Panc1 (cell line): ENCODE results near the gene POTEF. TPM values are rescaled to one million over a fixed set of nuclear protein-coding genes. Genes with fewer than 3 reads are reported as not detected.
"Not testable (repeated sequence)": the region's sequence is repeated elsewhere in the genome, so short reads cannot be mapped to it uniquely, and the experiment has no call there.

ENCODE experiments used
- ATAC-seq: fragments of 200-7000 bp; cut with Tn5 transposase; 2 replicates; pipeline ENCODE4 v1.9.1; 2020; ENCODE audit warnings: mild to moderate bottlenecking, moderate library complexity
- BruUV-seq: library from RNA; stranded (reverse); fragments of 400-500 nt; replicated peaks from 2 replicates; lab custom pipeline; 2021; lab: Mats Ljungman, UMichigan
- CTCF ChIA-PET: fragments of 300-600 bp; sonication (Branson Sonifier 250); formaldehyde crosslinking; loops from one replicate; lab custom pipeline; 2022; ENCODE audit warnings: antibody characterized with exemption; lab: Charles Lee
- POLR2A ChIA-PET: fragments of 300-600 bp; sonication (Branson Sonifier 250); formaldehyde crosslinking; loops from one replicate; lab custom pipeline; 2022; ENCODE audit warnings: antibody characterized with exemption; lab: Charles Lee
- DNase-seq: peaks from one replicate; pipeline ENCODE4 v3.0.0-alpha.2; 2010; ENCODE audit warnings: low read depth, low spot score
- H3K27ac ChIP-seq: 2 replicates; pipeline ENCODE4 v1.5.1; 2011; ENCODE audit warnings: mild to moderate bottlenecking, low read length, inconsistent platforms
- H3K27me3 ChIP-seq: fragments of 200-500 bp; sonication (Bioruptor generic); 2 replicates; pipeline ENCODE4 v1.6.0; 2014; ENCODE audit warnings: low read length, inconsistent platforms; ENCODE audit not compliant: control insufficient read depth, insufficient read depth
- H3K36me3 ChIP-seq: fragments of 200-500 bp; sonication (Bioruptor generic); 2 replicates; pipeline ENCODE4 v1.5.1; 2014; ENCODE audit warnings: inconsistent platforms, mild to moderate bottlenecking, low read length, moderate library complexity; ENCODE audit not compliant: control insufficient read depth, insufficient read depth
- H3K4me1 ChIP-seq: 2 replicates; pipeline ENCODE4 v1.5.1; 2011; ENCODE audit warnings: inconsistent platforms, mild to moderate bottlenecking, low read length, moderate library complexity; ENCODE audit not compliant: control insufficient read depth, insufficient read depth
- H3K4me3 ChIP-seq, 2 experiments: 2 replicates each; pipeline ENCODE4 v1.5.1; 2011 to 2012; ENCODE audit warnings: low read depth in 2 of 2, low read length in 2 of 2, mild to moderate bottlenecking in 2 of 2, inconsistent platforms in 1 of 2, moderate library complexity in 1 of 2
- H3K9me3 ChIP-seq: fragments of 200-500 bp; sonication (Bioruptor generic); 2 replicates; pipeline ENCODE4 v1.5.1; 2014; ENCODE audit warnings: low read depth, mild to moderate bottlenecking, inconsistent platforms, low read length, moderate library complexity; ENCODE audit not compliant: control insufficient read depth, insufficient read depth
- CTCF ChIP-seq: fragments of 450-650 bp; IDR thresholded peaks from 2 replicates; pipeline ENCODE4 v1.5.1; 2017; ENCODE audit warnings: mild to moderate bottlenecking
- POLR2AphosphoS5 ChIP-seq: IDR thresholded peaks from 2 replicates; pipeline ENCODE4 v1.6.1; 2012; ENCODE audit warnings: mild to moderate bottlenecking, low read depth, low read length, moderate library complexity
- REST ChIP-seq, 2 experiments: IDR thresholded peaks; 2 replicates each; pipeline ENCODE4 v1.6.1; 2011 to 2012; ENCODE audit warnings: low read depth in 2 of 2, control low read depth in 1 of 2, low read length in 1 of 2, mild to moderate bottlenecking in 1 of 2, moderate library complexity in 1 of 2; ENCODE audit not compliant: insufficient read depth in 1 of 2
- SIN3A ChIP-seq: IDR thresholded peaks from 2 replicates; pipeline ENCODE4 v1.6.1; 2012; ENCODE audit warnings: low read depth, mild to moderate bottlenecking, low read length, moderate library complexity, borderline replicate concordance; ENCODE audit not compliant: insufficient read depth
- TCF7L2 ChIP-seq: IDR thresholded peaks from 2 replicates; pipeline ENCODE4 v1.6.1; 2011; ENCODE audit warnings: mild to moderate bottlenecking, low read depth, low read length, inconsistent platforms
- in situ Hi-C: cut with HindIII; loops from 2 replicates; pipeline ENCODE4 v1.10.0; 2016; ENCODE audit warnings: low sequenced_read_pairs, low pct_unique_long_range_greater_than_20kb
- intact Hi-C: fragments of 100-400 bp; cut with micrococcal nuclease; formaldehyde crosslinking; loops from one replicate; pipeline ENCODE4 v1.10.0; 2022; ENCODE audit not compliant: unreplicated experiment
- total RNA-seq: library from RNA; stranded (reverse); gene quantifications from one replicate; pipeline ENCODE4 v1.2.1, GENCODE V29; 2021; ENCODE audit not compliant: unreplicated experiment

Gene POTEF
- total RNA-seq, 1 experiment from 2014 or later: 7.2 TPM

- intact Hi-C loops, POLR2A ChIA-PET, H3K4me1 ChIP-seq, CTCF ChIA-PET, DNase-seq, ATAC-seq, H3K4me3 ChIP-seq, H3K27ac ChIP-seq, H3K27me3 ChIP-seq, H3K9me3 ChIP-seq, in situ Hi-C loops, BruUV-seq, H3K36me3 ChIP-seq: not testable (repeated sequence)
Measured at GRCh38 chr2:130138326-130138725, 9.3 kb upstream of the POTEF start.

GRCh38 chr2:130137118-130137517, 8.1 kb upstream of the POTEF start:
- ATAC-seq, H3K36me3 ChIP-seq, in situ Hi-C loops, H3K27ac ChIP-seq, BruUV-seq, H3K4me1 ChIP-seq, CTCF ChIA-PET, H3K9me3 ChIP-seq, H3K4me3 ChIP-seq, DNase-seq, H3K27me3 ChIP-seq, intact Hi-C loops, POLR2A ChIA-PET: not testable (repeated sequence)

- CTCF ChIA-PET, in situ Hi-C loops: not testable (repeated sequence)
Measured at GRCh38 chr2:130136546-130136945, 7.5 kb upstream of the POTEF start.

GRCh38 chr2:130135692-130136541, 6.9 kb upstream of the POTEF start:
- ChIA-PET POLR2A (no interaction called here), CTCF (no interaction called here)
- H3K36me3 ChIP-seq: no peaks in the 10 kb centered on the region
- no peaks in the 10 kb centered on the region for H3K9me3 ChIP-seq
- H3K4me1 ChIP-seq: no peaks in the 10 kb centered on the region
- in situ Hi-C loops (no loop called here), intact Hi-C loops (no loop called here)
- no peaks in the 10 kb centered on the region for H3K27me3 ChIP-seq
- no peak overlapping the region for H3K27ac ChIP-seq
- DNase-seq (no peak), ATAC-seq (no peak)
- no peak for TF ChIP-seq TCF7L2
- no peak for TF ChIP-seq CTCF
- TF ChIP-seq POLR2AphosphoS5: no peak
- TF ChIP-seq SIN3A: no peak
- no peak for TF ChIP-seq REST (IDR thresholded peaks at IDR 0.05; ENCODE audit: insufficient read depth in 1 of 2, low read depth in 2 of 2, low read length in 1 of 2)
- BruUV-seq: no TSS peak
- H3K4me3 ChIP-seq: no peak overlapping the region

More at GRCh38 chr2:130136546-130136945, 7.5 kb upstream of the POTEF start:
- H3K27ac ChIP-seq, BruUV-seq, H3K4me3 ChIP-seq, H3K27me3 ChIP-seq, ATAC-seq, H3K36me3 ChIP-seq, POLR2A ChIA-PET, DNase-seq, intact Hi-C loops, H3K9me3 ChIP-seq, H3K4me1 ChIP-seq: not testable (repeated sequence)

GRCh38 chr2:130128464-130128863, 558 bp downstream of the POTEF start:
- POLR2A ChIA-PET, in situ Hi-C loops, H3K27ac ChIP-seq, intact Hi-C loops, DNase-seq, BruUV-seq, H3K36me3 ChIP-seq, H3K27me3 ChIP-seq, H3K4me1 ChIP-seq, H3K9me3 ChIP-seq, CTCF ChIA-PET: not testable (repeated sequence)
- H3K4me3 ChIP-seq: peak overlapping the region; percentile 45 to 56
- peak; percentile 7; the same call in 1 of the 2 replicates for ATAC-seq
